Dermis blood vessel endothelial cell (primary cell): ENCODE measurements around the gene VENTX. TPM values are rescaled to one million over a fixed set of nuclear protein-coding genes. Genes with fewer than 3 reads are reported as not detected.
"Not testable (repeated sequence)": the region's sequence is repeated elsewhere in the genome, so short reads cannot be mapped to it uniquely, and the experiment has no call there.

Experiments used
- DNase-seq: peaks from one replicate; pipeline ENCODE4 v3.0.0; 2010
- total RNA-seq: library from RNA; depleted of rRNA; stranded (reverse); fragments of >200 nt; gene quantifications from 2 replicates; pipeline ENCODE4 v1.2.3, GENCODE V29; 2014

Gene VENTX
- total RNA-seq, 1 donor from 2014 or later: not detected

DNA sequence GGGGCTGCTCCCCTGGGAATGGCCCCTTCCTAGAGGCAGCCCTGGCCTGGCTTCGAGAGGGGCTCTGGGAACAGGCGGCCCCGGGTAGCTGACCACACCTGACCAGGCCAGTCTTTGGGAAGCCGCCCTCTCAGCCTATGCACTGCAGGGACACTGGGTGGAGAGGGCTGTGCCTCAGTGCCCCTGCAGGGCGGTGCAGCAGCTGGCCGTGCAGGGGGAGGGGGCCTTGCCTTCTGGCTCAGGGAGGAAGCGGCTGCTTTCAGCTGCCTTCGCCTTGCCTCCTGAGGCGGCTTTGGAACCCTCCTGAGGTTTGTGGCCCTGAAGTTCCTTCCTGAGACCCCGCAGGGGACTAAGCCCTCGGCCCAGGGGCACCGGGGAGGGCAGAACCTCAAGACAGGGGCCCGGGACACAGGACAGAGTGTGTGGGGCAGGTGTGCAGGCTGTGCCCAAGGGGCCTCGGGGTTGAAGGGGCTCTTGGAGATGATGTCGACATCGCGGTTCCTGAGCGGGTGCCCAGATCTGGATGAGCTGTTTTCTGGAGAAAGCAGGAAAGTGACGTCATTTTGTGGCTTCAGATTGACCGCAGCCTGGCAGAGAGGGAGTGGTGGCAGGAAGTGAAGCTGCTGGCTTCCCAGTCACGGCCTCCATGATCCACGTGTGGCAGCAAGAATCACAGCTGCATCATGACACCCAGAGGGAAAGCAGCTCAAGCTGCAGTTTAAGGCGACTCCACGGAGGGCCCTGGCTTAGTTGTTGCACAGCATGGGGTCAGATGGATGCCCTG, 21.4 kb downstream of the VENTX start:
- DNase-seq: peak; percentile 91

DNA sequence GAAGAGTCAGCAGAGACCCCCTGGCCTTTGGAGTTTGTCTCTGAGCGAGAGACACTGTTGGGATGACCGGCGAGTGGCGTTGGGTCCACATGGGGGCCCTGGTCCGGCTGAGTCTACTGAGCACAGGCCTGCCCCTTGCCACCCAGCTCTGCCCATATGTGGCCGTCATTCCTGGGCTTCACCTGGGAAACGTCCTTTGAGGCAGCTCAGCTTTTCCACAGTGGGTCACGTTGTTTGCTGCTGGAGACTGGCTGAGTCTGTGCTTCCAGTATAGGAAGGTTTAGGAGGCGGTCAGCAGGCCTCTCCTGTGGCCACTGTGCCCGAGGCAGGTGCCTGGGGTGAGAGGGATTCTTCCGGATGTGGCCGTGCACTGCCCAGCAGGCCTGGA, 21.9 kb downstream of the VENTX start:
- DNase-seq: no peak

DNA sequence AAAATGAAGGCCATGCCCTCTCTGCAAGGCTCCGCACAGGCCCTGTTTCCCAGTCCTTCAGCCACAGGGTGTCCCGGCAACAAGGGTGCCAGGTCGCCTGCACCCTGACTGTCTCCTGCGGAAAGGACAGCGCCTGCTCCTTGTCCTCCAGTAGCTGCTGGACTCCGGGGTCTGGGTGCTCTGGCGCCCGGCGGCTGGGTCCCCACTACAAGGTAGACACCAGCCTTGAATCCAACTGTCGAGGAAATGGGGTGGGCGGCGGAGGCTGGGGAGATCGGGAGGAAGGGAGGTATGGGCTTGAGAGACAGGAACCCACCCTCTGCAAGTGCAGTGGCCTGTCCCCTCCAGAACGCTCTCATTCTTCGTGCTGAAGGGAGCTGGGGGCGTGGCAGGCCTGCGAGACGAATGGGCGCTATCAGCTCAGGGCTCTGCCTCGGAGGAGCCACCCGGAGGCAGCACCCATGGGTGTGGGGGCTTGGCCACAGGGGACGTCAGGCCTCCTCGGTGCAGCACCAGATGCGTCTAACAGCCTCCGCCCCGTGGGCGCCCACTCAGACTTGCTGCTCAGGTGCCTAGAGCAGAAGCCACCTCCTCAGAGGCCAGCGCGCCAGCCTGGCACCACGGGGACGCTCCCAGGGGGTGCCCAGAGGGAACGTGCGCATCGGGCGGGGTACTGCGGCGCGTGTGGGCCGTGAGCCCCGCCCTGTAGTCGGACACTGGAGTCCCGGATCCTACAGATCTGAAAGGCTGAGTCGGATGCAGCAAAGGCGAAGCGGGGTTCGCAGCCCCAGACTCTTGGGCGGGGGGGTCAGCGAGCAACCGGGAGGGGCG, 23.5 kb downstream of the VENTX start:
- DNase-seq: peak; percentile 26

GRCh38 chr10:133261726-133262325, 24.2 kb downstream of the VENTX start:
- peak; percentile 47 for DNase-seq

GRCh38 chr10:133262696-133263095, 25.0 kb downstream of the VENTX start:
- DNase-seq: no peak

DNA sequence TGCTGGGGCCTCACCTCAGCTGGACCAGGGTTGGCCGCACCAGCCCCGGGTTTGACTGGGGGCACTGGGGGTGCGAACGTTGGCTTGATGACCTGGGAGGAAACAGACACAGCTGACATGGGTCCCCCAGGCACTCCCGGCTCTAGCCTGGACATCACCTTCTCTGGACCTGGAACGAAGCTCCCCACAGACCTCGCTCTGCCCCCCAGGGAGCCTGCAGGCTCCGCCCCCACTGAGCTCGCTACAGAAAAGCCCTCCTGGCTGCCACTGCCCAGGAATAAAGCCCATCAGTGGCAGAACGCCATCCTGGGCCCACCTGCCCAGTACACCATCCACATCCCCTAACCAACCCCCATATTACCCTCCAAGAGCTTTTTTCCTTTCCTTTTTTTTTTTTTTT, 26.0 kb downstream of the VENTX start:
- no peak for DNase-seq

GRCh38 chr10:133264461-133264860, 26.8 kb downstream of the VENTX start:
- DNase-seq: no peak

- not testable (repeated sequence) for DNase-seq
Measured at GRCh38 chr10:133265052-133265451, 27.4 kb downstream of the VENTX start.

- DNase-seq: no peak
Measured at GRCh38 chr10:133266056-133266795, 28.6 kb downstream of the VENTX start.

DNA sequence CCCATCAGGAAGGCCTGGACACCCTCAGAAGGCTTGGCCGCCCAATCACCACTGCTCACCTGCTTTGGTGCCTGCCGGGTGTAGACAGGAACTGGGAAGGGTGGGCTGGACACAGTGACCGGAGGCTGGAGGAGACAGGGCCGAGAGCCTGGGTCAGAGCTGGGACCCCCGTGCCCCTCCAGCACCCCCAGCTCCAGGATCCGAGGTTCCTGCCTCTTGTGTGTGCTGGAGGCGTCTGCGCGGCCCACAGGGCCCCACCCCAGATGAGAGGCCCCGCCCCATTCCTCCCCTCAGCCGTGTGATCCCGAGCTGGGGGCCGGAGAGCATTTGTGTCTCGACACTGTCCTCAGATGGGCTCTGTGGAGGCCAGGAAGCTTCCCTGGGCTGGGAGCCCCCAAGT, 29.6 kb downstream of the VENTX start:
- no peak for DNase-seq

DNA sequence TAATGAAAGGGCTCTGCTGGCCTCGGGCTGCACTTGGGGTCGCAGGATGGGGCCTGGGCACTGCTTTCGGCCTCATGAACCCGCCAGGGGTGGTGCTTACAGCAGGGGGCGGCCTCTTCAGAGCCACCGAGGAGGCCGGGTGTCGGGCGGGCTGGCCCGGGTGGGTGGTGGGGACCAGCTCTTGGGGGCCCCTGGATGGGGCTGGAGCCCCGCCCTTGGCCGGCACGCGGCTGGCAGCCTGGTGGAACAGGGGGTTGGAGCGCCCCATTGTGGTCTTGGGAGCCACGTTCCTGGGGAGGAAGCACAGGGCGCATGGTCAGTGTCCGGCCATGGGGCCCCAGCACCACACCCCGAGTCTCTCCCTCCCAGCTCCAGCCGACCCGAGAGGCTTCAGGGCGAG, 30.2 kb downstream of the VENTX start:
- DNase-seq: no peak

DNA sequence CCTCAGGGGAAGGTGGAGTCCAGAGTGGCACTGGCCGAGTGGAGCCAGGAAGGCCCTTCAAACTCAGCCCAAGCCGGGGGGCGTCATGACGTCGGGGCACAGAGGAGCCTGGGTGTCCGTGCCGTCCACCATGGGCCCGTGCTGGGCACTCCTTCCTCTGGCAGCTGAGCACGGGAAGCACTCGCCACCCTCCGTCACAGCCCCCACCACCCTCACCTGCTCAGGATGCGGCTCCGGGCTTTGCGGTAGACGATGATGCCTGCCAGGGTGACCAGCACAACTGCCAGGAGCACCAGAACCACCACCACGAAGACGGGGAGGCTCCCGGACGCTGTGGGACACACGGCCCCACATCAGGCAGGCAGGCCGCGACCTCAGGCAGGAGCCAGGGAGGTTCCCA, 30.9 kb downstream of the VENTX start:
- DNase-seq: no peak

DNA sequence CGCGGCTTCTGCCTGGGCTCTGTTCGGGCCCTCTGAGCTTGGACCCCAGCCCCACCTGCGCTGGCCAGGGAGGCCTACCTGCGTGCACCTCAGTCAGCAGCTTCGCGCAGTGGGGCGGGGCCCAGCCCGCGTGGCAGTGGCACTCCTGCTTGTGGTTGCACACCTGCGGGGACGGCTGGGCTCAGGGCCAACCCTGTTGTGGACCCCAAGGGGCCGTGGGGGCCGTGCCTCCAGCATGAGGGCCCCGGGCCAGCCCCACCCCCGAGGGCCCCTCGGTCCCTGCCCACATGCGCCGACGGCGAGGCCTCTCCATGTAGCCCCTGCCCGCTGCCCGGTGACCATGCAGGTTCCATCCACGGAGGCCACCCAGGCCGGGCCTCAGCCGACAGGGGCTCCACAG, 31.7 kb downstream of the VENTX start:
- no peak for DNase-seq

- DNase-seq: no peak
Measured at GRCh38 chr10:133270204-133270603, 32.5 kb downstream of the VENTX start.

DNA sequence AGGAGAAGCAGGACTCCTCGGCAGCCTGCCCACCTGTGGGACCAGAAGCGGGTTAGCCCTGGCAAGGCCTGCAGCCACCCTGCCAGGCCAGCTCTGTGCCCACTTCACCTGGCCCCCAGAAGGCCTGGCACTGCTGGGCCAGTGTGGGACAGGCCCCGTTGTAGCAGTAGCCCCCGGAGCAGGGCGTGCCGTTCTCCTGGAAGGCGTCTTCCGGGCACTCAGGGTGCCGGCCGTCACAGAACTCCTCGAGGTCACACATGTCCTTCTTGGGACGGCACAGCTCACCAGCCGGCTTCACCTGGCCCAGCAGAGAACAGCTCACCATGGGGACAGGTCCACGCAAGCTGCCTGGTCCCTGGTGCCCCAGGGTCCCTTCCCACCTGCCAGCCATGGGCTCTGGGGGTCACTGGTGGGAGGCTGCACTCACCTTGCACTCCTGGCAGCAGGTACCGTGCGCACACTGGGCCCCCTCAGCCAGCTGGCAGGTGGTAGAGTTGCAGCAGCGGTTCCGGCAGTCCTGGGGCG, 33.2 kb downstream of the VENTX start:
- DNase-seq: no peak

DNA sequence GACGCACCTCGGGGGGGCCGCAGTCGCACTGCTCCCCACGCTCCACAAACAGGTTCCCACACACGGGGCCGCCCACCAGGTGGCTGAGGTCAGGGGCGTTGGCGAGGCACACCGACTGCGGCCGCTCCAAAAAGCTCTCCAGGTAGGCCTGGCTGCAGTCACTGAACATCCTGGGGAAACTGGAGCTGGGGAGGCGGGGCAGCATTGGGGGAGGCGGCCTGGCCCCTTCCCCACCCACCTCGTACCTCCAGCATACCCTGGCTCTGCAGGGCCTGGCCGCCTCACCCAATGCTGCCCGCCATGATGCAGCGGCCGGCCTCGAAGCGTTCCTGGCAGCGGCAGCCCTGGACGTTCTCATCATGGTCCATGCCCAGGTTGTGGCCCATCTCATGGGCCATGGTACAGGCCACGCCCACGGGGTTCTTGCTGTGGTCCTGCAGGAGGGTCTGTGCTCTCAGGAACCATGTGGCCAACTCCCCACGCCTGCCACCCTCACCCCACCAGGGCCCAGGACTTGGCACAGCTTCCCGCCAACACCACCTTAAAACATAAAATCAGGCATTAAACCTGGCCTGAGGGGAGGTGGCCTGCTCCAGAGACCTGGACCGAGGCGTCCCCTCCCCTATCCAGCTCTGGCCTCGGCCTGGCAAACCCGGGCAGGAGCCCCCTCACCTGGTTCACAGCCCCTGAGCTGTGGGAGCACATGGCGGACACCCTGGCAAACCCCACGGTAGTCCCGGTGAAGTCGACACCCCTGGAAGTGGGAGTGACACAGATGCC, 34.1 kb downstream of the VENTX start:
- DNase-seq: no peak

GRCh38 chr10:133272301-133272963, 34.8 kb downstream of the VENTX start:
- no peak for DNase-seq

- DNase-seq: no peak
Measured at GRCh38 chr10:133272964-133273420, 35.3 kb downstream of the VENTX start.

DNA sequence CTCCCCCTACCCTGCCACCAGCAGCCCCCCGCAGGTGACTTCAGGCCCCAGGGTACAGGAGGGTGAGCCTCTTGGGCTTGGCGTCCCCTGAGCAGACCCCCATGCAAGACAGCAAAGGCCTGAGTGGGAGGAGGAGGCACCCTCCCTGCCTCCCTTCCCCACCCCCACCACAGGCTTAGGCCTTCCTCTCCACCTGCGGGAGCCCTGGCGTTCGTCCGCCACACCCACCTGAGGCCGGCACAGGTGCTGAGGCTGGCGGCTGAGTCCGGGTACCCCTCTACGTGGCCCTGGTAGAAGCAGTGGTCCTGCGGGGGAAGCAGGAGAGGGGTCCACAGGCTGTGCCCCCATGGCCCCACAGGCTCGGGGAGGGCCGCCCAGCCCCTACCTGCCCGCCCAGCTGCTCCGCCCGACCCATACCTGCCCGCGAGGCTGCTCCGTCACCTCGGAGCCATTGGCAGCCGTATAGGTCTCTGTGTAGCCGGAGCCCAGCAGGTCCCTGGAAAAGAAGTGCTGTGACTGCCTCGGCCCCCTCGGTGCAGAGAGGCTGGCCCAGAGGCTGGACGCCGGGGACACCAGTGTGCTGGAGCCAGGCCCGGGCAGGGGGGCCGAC, 36.0 kb downstream of the VENTX start:
- no peak for DNase-seq
